ENCODE data around the gene ADSS1.

ADSS1 gene

DNA sequence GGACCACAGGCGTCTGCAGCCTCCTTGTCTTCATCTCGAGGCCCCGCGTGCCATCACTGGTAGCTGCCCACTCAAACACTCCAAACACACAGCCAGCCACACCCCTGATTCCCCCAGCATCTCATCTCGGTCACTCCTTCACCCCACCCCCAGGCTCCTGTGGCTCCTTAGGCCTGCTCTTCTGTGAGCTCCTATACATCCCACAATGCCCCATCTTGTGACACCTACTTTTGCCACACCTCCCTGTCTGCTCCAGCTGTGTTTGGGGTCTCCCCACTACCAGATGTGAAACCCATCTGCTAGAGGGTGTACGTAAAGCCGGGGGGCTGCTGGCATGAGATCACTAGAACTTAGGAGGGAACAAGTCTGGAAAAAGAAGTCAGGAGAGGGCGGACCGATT is 67.4 kb downstream of the ADSS1 start:
- DNase-seq (ENCODE audit: extremely low read depth in 1 of 2, low read depth in 1 of 2): no peak

- DNase-seq (ENCODE audit: extremely low read depth in 1 of 2, low read depth in 1 of 2): no peak
Measured at GRCh38 chr14:104792101-104792884, 68.3 kb downstream of the ADSS1 start.

DNA sequence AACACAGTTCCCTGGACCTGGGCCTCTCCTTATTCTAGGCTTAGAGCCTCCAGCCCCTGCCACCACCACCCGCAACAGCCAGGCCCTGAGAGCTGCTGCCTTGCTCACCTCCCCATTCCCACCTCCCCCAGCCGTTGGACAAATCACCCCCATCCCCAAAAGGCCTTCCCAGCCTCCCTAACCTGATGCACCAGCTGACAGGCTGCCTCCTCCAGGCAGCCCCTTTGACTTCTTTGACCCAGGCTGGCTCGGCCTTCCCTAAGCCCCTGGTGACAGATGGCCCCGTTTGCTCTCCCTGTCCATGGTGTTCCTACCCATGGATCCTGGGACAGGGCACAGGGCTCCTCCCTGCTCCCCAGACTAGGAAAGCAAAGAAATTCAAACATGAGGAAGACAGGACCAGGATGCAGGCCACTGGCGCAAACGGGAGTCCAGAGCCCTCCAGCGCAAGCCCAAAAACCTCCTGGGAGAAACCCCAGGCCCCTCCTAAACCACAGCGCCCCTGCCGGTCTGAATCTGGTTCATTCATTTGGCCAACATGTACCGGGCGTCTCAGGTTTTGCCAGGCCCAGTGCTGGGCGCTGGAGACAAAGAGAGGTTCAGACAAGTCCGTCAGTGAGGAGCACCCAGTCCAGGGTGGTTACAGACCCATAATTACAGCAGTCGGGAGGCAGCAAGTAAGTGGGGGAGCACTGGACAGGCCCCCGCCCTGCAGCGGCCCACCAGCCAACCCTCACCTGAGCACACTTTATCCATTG is 69.1 kb downstream of the ADSS1 start:
- no peak for DNase-seq (ENCODE audit: extremely low read depth in 1 of 2, low read depth in 1 of 2)

DNA sequence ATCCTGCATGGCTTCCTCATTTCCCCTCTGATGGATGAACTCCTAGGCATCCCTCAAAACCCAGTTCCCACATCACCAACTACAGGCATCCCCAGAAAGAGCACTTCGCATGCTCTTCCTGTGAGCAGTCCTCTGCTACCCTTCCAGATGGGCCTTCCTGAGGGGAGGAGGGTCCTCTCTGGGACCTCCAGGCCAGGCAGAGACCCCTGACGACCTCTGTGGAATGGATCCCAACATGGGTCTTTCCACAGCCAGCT is 69.6 kb downstream of the ADSS1 start:
- no peak for DNase-seq (ENCODE audit: extremely low read depth in 1 of 2, low read depth in 1 of 2)

DNA sequence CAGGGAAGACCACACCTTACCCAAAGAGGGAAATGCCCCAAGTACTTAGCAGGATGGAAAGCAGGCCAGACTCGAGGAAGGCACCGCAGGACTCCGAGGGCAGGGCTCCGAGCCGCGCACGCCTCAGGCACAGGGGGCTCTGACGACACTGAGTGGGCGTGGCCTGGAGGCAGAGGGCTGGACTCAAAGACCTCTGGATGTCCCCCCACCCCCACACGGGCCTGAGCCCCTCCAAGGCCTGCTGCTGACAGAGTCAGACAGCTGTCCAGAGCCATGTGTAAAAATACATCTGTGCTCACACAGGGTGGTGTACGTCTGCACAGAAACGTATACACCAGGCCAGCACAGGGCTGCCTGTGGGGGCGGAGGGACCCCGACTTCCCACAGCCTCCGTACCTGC is 70.1 kb downstream of the ADSS1 start:
- peak in 1 of 2 donors; percentile 60 for DNase-seq (ENCODE audit: extremely low read depth in 1 of 2, low read depth in 1 of 2)

- no peak for DNase-seq (ENCODE audit: extremely low read depth in 1 of 2, low read depth in 1 of 2)
Measured at GRCh38 chr14:104794631-104794992, 70.6 kb downstream of the ADSS1 start.

DNA sequence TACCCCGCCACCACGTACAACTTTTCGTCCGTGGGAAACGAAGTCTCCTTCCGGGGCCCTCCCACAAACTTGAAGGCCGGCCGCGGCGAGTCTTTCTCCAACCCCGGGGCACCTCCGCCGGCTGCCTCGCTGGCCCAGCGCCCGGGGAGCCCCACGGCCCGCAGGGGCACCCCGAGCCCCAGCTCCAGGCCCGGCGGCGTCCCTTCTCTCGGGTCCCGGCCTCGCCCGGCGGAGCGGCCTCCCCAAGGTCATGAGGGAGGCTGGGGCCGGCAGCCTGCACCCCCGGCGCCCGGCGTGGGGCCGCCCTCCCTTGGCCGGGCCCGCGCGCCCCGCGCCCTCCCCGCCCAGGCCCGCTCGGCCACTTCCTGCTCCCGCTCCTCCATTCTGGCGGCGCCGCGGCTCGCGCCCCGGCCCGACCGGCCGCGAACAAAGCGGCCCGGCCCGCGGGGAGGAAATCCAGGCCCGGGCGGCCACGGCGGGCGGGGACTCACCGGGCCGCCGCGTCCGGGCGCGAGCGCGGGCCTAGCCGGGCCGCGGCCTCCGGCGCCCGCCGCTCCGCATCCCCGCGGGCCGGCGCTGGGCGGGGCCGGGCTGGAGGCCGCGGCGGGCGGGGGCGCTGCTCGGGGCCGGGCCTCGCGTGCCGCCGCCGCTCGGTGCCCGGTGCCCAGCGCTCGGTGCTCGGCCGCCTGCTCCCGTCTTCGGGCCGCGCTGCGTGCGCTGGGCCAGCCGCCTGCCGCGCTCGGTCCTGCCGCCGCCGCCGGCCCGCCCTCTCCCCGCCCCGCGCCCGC is 71.2 kb downstream of the ADSS1 start, which contains the start of gene AKT1:
Gene AKT1, minus strand, starts transcription at position 756 of the 788 bp plus-strand sequence. CDS start 3,105 bp downstream, outside the sequence.
- DNase-seq (ENCODE audit: extremely low read depth in 1 of 2, low read depth in 1 of 2): no peak

DNA sequence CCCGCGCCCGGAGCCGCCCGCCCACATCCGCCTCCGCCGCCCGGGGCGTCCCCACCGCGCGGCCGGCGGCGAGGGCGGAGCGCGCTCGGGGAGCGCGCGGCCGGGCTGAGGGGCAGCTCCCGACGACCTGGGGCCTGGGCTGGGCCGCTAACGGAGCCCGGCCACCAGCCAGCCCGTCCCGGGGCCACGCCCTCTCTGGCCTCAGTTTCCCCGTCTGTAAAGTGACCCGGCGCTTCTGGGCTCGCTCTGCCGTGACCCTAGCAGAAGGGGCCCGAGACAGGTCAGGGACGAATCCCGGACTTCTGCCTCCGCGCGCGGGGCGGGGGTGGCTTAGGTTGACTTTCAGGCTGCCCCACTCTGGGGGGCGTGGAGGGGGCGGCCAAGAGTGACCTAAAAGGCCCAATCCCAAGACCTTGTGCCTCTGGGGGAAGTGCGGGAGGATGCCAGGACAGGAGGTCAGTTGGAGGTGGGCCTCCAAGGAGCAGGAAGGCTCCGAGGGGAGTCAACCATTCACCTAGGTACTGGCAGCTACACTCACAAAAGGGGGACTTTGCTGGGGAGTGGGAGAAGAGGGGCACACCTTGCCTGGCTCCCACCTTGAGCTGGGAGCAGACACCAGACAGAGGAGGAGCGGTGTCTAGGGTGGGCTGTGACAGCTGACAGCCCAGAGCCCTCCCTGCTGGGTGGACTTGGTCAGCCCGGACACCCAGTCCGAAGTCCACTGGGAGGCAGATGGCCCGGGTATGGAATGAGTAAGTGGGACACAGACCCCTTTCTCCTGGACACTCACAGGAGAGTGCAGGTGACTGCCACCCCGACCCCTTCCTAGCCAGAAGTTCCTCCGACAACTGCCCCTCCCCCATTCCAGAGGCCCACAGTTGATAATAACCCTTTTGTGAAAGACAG is 72.0 kb downstream of the ADSS1 start:
- no peak for DNase-seq (ENCODE audit: extremely low read depth in 1 of 2, low read depth in 1 of 2)

- no peak for DNase-seq (ENCODE audit: extremely low read depth in 1 of 2, low read depth in 1 of 2)
Measured at GRCh38 chr14:104796687-104797081, 72.7 kb downstream of the ADSS1 start.

Data from stimulated activated CD8-positive, alpha-beta memory T cell treated with anti-CD3 and anti-CD28 coated beads, Interleukin-7, amount 100 ng/mL, for 48 hours (primary cell).